H9 (cell line): ENCODE data around the gene ZNF688. TPM values are rescaled to one million over a fixed set of nuclear protein-coding genes. Genes with fewer than 3 reads are reported as not detected.

ENCODE experiments used
- DNase-seq: peaks from one replicate; pipeline ENCODE4 v3.0.0-alpha.2; 2017
- H2AFZ ChIP-seq: one replicate; pipeline ENCODE4 v1.6.1; 2013; ENCODE audit warnings: mild to moderate bottlenecking, low read length, control low read depth, moderate library complexity
- H2AK5ac ChIP-seq: 2 replicates; pipeline ENCODE4 v1.6.1; 2013; ENCODE audit warnings: low read length, control low read depth, mixed read lengths; ENCODE audit not compliant: insufficient read length
- H2BK120ac ChIP-seq: one replicate; pipeline ENCODE4 v1.6.1; 2013; ENCODE audit warnings: low read depth, mild to moderate bottlenecking, low read length, control low read depth, inconsistent platforms; ENCODE audit not compliant: poor library complexity, severe bottlenecking
- H2BK12ac ChIP-seq: 2 replicates; pipeline ENCODE4 v1.6.1; 2013; ENCODE audit warnings: low read length, control low read depth, mixed read lengths, low read depth; ENCODE audit not compliant: insufficient read length
- H2BK15ac ChIP-seq: 2 replicates; pipeline ENCODE4 v1.6.1; 2013; ENCODE audit warnings: low read depth, low read length, control low read depth
- H2BK20ac ChIP-seq: one replicate; pipeline ENCODE4 v1.6.1; 2013; ENCODE audit warnings: low read depth, mild to moderate bottlenecking, low read length, control low read depth, inconsistent platforms; ENCODE audit not compliant: poor library complexity, severe bottlenecking
- H2BK5ac ChIP-seq: 2 replicates; pipeline ENCODE4 v1.6.1; 2013; ENCODE audit warnings: low read length, control low read depth, mixed read lengths; ENCODE audit not compliant: insufficient read length
- H3K14ac ChIP-seq: 2 replicates; pipeline ENCODE4 v1.6.1; 2013; ENCODE audit warnings: low read length, control low read depth; ENCODE audit not compliant: insufficient read depth
- H3K18ac ChIP-seq: 2 replicates; pipeline ENCODE4 v1.6.1; 2013; ENCODE audit warnings: low read depth, mild to moderate bottlenecking, mixed read lengths, low read length, control low read depth; ENCODE audit not compliant: insufficient read length
- H3K23ac ChIP-seq: 2 replicates; pipeline ENCODE4 v1.6.1; 2013; ENCODE audit warnings: low read length, control low read depth, mixed read lengths, low read depth; ENCODE audit not compliant: insufficient read length
- H3K23me2 ChIP-seq: 2 replicates; pipeline ENCODE4 v1.6.1; 2013; ENCODE audit warnings: low read depth, mild to moderate bottlenecking, mixed read lengths, low read length, control low read depth; ENCODE audit not compliant: insufficient read length, poor library complexity, severe bottlenecking
- H3K27ac ChIP-seq: 2 replicates; pipeline ENCODE4 v1.5.1; 2013; ENCODE audit warnings: low read length, control low read depth, mixed read lengths, low read depth; ENCODE audit not compliant: insufficient read length
- H3K27me3 ChIP-seq: 2 replicates; pipeline ENCODE4 v1.6.1; 2013; ENCODE audit warnings: low read length, control low read depth, inconsistent platforms; ENCODE audit not compliant: insufficient read depth
- H3K4ac ChIP-seq: 2 replicates; pipeline ENCODE4 v1.6.1; 2013; ENCODE audit warnings: low read depth, mild to moderate bottlenecking, control low read depth, inconsistent platforms, low read length, moderate library complexity
- H3K4me1 ChIP-seq: 2 replicates; pipeline ENCODE4 v1.6.1; 2013; ENCODE audit warnings: low read length, control low read depth, inconsistent platforms; ENCODE audit not compliant: insufficient read depth
- H3K4me2 ChIP-seq: 2 replicates; pipeline ENCODE4 v1.6.1; 2013; ENCODE audit warnings: low read length, control low read depth, mixed read lengths; ENCODE audit not compliant: insufficient read length, insufficient read depth
- H3K56ac ChIP-seq: 2 replicates; pipeline ENCODE4 v1.6.1; 2013; ENCODE audit warnings: low read depth, mild to moderate bottlenecking, mixed read lengths, low read length, control low read depth; ENCODE audit not compliant: insufficient read length
- H3K79me1 ChIP-seq: 2 replicates; pipeline ENCODE4 v1.6.1; 2013; ENCODE audit warnings: low read depth, mild to moderate bottlenecking, moderate library complexity, low read length, control low read depth, inconsistent platforms; ENCODE audit not compliant: insufficient read depth, poor library complexity, severe bottlenecking
- H3K79me2 ChIP-seq: 2 replicates; pipeline ENCODE4 v1.6.1; 2013; ENCODE audit warnings: low read length, control low read depth, inconsistent platforms; ENCODE audit not compliant: insufficient read depth
- H3K9ac ChIP-seq: 2 replicates; pipeline ENCODE4 v1.6.1; 2013; ENCODE audit warnings: low read length, control low read depth, mixed read lengths; ENCODE audit not compliant: insufficient read length; ENCODE audit errors: extremely low read depth
- H3K9me3 ChIP-seq: one replicate; pipeline ENCODE4 v1.6.1; 2013; ENCODE audit warnings: low read depth, low read length, inconsistent platforms; ENCODE audit not compliant: control insufficient read depth
- H3T11ph ChIP-seq: one replicate; pipeline ENCODE4 v1.6.1; 2013; ENCODE audit warnings: mild to moderate bottlenecking, low read length, control low read depth, inconsistent platforms
- H4K20me1 ChIP-seq: one replicate; pipeline ENCODE4 v1.6.1; 2013; ENCODE audit not compliant: control insufficient read depth, insufficient read length, insufficient read depth
- H4K5ac ChIP-seq: 2 replicates; pipeline ENCODE4 v1.6.1; 2013; ENCODE audit warnings: low read depth, mild to moderate bottlenecking, mixed read lengths, low read length, control low read depth; ENCODE audit not compliant: insufficient read length
- H4K8ac ChIP-seq: replicated peaks from 2 replicates; pipeline ENCODE4 v1.6.1; 2013; ENCODE audit warnings: low read length, control low read depth, mixed read lengths, low read depth; ENCODE audit not compliant: insufficient read length
- H4K91ac ChIP-seq: 2 replicates; pipeline ENCODE4 v1.6.1; 2013; ENCODE audit warnings: low read depth, mild to moderate bottlenecking, moderate library complexity, mixed read lengths, low read length, control low read depth; ENCODE audit not compliant: insufficient read length
- H3K27ac Mint-ChIP-seq, 3 experiments: 2 replicates in 2 of 3; 3 replicates in 1 of 3; pipeline ENCODE4 v1.8.0; 2020 to 2021; ENCODE audit warnings: mixed read lengths in 3 of 3, mild to moderate bottlenecking in 1 of 3, moderate library complexity in 1 of 3
- H3K27me3 Mint-ChIP-seq: 2 replicates; pipeline ENCODE4 v1.8.0; 2021; ENCODE audit warnings: low read depth, mild to moderate bottlenecking, moderate library complexity, mixed read lengths
- H3K36me3 Mint-ChIP-seq, 3 experiments: 2 replicates in 2 of 3; 3 replicates in 1 of 3; pipeline ENCODE4 v1.8.0; 2020 to 2021; ENCODE audit warnings: low read depth in 3 of 3, mixed read lengths in 3 of 3; ENCODE audit not compliant: insufficient read depth in 1 of 3
- H3K4me1 Mint-ChIP-seq, 2 experiments: 2 replicates each; pipeline ENCODE4 v1.8.0; 2020; ENCODE audit warnings: mixed read lengths in 2 of 2
- H3K4me3 Mint-ChIP-seq, 2 experiments: 2 replicates in 1 of 2; 3 replicates in 1 of 2; pipeline ENCODE4 v1.8.0; 2020 to 2021; ENCODE audit warnings: mild to moderate bottlenecking in 2 of 2, mixed read lengths in 2 of 2, moderate library complexity in 1 of 2
- H3K9me3 Mint-ChIP-seq, 2 experiments: 2 replicates in 1 of 2; 3 replicates in 1 of 2; pipeline ENCODE4 v1.8.0; 2020; ENCODE audit warnings: mild to moderate bottlenecking in 2 of 2, mixed read lengths in 2 of 2, moderate library complexity in 1 of 2
- WGBS: extraction: QIAGEN DNeasy Blood & Tissue Kit; methylation state at CpG from one replicate; pipeline ENCODE4 v1.1.7; 2013; ENCODE audit warnings: missing lambda C conversion rate, low lambda C conversion rate, mixed read lengths; ENCODE audit not compliant: insufficient read length; ENCODE audit errors: extremely low coverage; 5-methylcytosine and 5-hydroxymethylcytosine counted together
- total RNA-seq: library from RNA; stranded (reverse); gene quantifications from 2 replicates; pipeline ENCODE4 v1.2.1, GENCODE V29; 2021
- TF ChIP-seq, protein P1 (sequence below): fragments of 200-600 bp; sonication (generic); conservative IDR thresholded peaks from 3 replicates; pipeline ENCODE4 v1.8.0; 2021; ENCODE audit warnings: antibody characterized with exemption, mild to moderate bottlenecking

ZNF688 gene
- total RNA-seq, 1 experiment from 2014 or later = 4.5 TPM

DNA sequence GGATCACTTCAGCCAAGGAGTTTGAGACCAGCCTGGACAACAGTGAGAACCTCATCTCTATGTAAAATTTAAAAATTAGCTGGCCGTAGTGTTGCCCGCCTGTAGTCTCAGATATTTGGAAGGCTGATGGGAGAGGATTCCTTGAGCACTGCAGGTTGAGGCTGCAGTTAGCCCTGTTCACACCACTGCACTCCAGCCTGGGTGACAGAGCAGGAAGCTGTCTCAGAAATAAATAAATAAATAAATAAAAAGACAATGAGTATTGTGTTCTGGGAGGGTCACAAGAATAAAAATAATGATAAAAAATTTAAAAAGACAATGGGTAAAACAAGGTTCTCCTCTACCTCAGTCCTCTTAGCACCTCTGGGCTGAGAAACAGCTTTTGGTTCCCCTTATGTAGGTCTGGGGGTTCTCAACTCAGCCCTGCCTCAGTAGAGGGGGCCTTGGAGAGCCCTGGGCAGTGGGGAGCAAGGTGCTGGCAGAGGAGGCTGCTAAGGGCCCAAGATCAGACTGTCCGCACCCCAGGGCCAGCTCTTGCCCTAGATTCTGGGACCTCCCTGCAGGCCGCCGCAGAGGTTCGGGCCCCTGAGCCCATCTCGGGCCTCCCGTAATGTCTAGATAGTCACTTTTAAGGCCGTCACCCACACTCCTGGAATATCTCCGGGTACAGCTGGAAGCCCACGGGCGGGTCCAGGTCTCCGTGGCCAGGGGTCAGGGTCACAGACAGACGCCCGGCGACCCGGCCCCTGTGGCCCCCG is 16.8 kb downstream of the ZNF688 start:
- Histone ChIP-seq H3K4ac (no peak overlapping the region), H4K20me1 (no peaks in the 10 kb centered on the region), H3K18ac (no peak overlapping the region), H2BK15ac (no peak overlapping the region), H3K9ac (no peak overlapping the region), H4K5ac (no peak overlapping the region), H3K9me3 (no peaks in the 10 kb centered on the region), H3K79me1 (no peaks in the 10 kb centered on the region), H3K23ac (no peak overlapping the region), H3K79me2 (no peaks in the 10 kb centered on the region), H2BK20ac (no peak overlapping the region), H2BK120ac (no peak overlapping the region), H2BK5ac (no peak overlapping the region), H2AK5ac (no peak overlapping the region), H3K56ac (no peak overlapping the region), H3K4me2 (no peak overlapping the region), H3T11ph (no peak overlapping the region), H3K27me3 (no peaks in the 10 kb centered on the region), H4K91ac (no peak overlapping the region), H2BK12ac (no peak overlapping the region), H4K8ac (no peak overlapping the region), H3K4me1 (no peaks in the 10 kb centered on the region; the same call in 1 of the 2 replicates), H3K27ac (no peak overlapping the region), H2AFZ (no peak overlapping the region), H3K14ac (no peak overlapping the region), H3K23me2 (peaks cover 4% of the 10 kb centered on the region)
- Mint-ChIP-seq H3K4me1 (peaks cover 14 to 26% of the 10 kb centered on the region in 2 experiments), H3K9me3 (no peaks in the 10 kb centered on the region), H3K27ac (0 out of 7 replicates have a peak overlapping the region, but pooled peaks of 1 of the 3 experiments have one; percentile 38), H3K4me3 (no peak overlapping the region), H3K36me3 (peaks cover 5 to 32% (median 28%) of the 10 kb centered on the region in 3 experiments), H3K27me3 (no peaks in the 10 kb centered on the region)
- WGBS = no CpG with 5 or more reads among the region's 18 CpGs
- TF ChIP-seq, protein P1, sequence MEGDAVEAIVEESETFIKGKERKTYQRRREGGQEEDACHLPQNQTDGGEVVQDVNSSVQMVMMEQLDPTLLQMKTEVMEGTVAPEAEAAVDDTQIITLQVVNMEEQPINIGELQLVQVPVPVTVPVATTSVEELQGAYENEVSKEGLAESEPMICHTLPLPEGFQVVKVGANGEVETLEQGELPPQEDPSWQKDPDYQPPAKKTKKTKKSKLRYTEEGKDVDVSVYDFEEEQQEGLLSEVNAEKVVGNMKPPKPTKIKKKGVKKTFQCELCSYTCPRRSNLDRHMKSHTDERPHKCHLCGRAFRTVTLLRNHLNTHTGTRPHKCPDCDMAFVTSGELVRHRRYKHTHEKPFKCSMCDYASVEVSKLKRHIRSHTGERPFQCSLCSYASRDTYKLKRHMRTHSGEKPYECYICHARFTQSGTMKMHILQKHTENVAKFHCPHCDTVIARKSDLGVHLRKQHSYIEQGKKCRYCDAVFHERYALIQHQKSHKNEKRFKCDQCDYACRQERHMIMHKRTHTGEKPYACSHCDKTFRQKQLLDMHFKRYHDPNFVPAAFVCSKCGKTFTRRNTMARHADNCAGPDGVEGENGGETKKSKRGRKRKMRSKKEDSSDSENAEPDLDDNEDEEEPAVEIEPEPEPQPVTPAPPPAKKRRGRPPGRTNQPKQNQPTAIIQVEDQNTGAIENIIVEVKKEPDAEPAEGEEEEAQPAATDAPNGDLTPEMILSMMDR = no peak
- no peak for DNase-seq
